Measurements from ENCODE around the gene RAB26. TPM values are rescaled to one million over a fixed set of nuclear protein-coding genes. Genes with fewer than 3 reads are reported as not detected.

The RAB26 gene
- total and polyA plus RNA-seq, 2 donors (not counting 3 experiments of a cell fraction or from before 2014, with no cell fraction given): 0.91 to 2.0 TPM

DNA sequence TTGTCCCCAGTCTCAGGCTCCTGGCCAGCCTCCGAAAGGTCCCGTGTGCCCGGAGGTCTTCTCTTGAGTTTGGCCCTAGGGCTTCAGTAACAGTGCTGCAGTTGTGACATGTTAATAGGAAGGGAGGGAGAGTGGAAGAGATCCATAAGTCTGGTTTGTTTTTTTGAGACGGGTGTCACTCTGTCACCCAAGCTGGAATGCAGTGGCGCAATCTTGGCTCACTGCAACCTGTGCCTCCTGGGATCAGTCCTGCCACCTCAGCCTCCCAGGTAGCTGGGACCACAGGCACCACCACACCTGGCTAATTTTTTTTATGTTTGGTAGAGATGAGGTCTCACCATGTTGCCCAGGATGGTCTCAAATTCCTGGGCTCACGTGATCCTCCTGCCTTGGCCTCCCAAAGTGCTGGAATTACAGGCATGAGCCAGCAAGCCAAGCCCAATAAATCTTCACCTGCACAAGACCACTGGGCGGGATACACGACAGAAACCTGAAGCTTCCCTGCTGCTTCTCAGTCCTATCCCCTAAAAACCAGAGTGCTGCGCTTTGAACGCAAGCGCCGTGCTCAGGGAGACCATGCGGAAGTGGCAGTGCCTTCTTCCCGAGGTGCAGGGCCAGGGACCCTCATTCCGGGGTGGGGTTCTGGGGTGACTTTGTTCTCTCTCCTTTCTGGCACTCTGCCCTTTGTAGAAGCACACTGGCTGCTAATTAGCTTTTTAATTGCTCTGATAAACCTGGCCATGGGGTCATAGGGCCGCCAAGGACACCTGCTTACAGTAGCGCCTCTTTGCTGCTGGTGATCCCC, 18.0 kb downstream of the RAB26 start:
- Histone ChIP-seq H3K4me3 (replicated peaks in 1 of 3; ENCODE audit: insufficient read depth in 1 of 3, low read depth in 1 of 3, low read length in 3 of 3) (no peak overlapping the region), H3K36me3 (ENCODE audit: control insufficient read depth in 2 of 2, extremely low read depth in 1 of 2, insufficient read depth in 2 of 2, low read length in 2 of 2) (peaks cover 5 to 29% of the 10 kb centered on the region in 2 experiments), H3K9me1 (replicated peaks; ENCODE audit: control insufficient read depth, extremely low read depth, insufficient read depth, low read length) (no peaks in the 10 kb centered on the region), H3K79me2 (ENCODE audit: control insufficient read depth, insufficient read depth, low read length) (peaks cover 59% of the 10 kb centered on the region), H2AFZ (ENCODE audit: low read depth, low read length) (no peak overlapping the region), H3K4me2 (ENCODE audit: insufficient read depth, low read length) (no peak overlapping the region), H3K4me1 (ENCODE audit: control insufficient read depth, extremely low read depth, insufficient read depth, low read length) (peaks cover 15% of the 10 kb centered on the region), H3K9ac (replicated peaks; ENCODE audit: extremely low read depth, insufficient read depth, low read length) (no peak overlapping the region), H3K27me3 (ENCODE audit: control insufficient read depth in 2 of 2, insufficient read depth in 2 of 2, low read length in 2 of 2) (no peaks in the 10 kb centered on the region), H3K9me3 (replicated peaks; ENCODE audit: control insufficient read depth, insufficient read depth, low read length) (no peaks in the 10 kb centered on the region), H3K27ac (ENCODE audit: insufficient read depth, low read depth, low read length) (no peak overlapping the region), H4K20me1 (replicated peaks; ENCODE audit: control insufficient read depth, extremely low read depth, insufficient read depth, low read length) (no peaks in the 10 kb centered on the region)
- DNase-seq (ENCODE audit: low read depth, low spot score) (no peak), FAIRE-seq (no peak)
- dilution Hi-C loops (cut with MboI; ENCODE audit: extremely low pct_ligation_motif_present, low sequenced_read_pairs) (loop anchor here (25.0 kb wide), 1 partner anchor 129 kb away; the partner anchor contains the start of genes NHERF2, NTHL1 and TSC2), intact Hi-C loops (cut with micrococcal nuclease) (no loop called here)
- TF ChIP-seq EZH2 (IDR thresholded peaks at IDR 0.05; ENCODE audit: borderline replicate concordance, low read depth, low read length, severe bottlenecking) (no peak), MYC (IDR thresholded peaks at IDR 0.05; ENCODE audit: low read depth, low read length) (no peak)
- POLR2A ChIA-PET: interaction anchor here (2.9 kb wide), 1 partner anchor 11 kb away, joined by 15 read pairs; the partner anchor contains the start of gene TRAF7
- BruUV-seq (replicated peaks): no TSS peak
- CTCF ChIA-PET: interaction anchor here (1.3 kb wide), 1 partner anchor 28 kb away, joined by 4 read pairs; no protein-coding TSS in a partner anchor

DNA sequence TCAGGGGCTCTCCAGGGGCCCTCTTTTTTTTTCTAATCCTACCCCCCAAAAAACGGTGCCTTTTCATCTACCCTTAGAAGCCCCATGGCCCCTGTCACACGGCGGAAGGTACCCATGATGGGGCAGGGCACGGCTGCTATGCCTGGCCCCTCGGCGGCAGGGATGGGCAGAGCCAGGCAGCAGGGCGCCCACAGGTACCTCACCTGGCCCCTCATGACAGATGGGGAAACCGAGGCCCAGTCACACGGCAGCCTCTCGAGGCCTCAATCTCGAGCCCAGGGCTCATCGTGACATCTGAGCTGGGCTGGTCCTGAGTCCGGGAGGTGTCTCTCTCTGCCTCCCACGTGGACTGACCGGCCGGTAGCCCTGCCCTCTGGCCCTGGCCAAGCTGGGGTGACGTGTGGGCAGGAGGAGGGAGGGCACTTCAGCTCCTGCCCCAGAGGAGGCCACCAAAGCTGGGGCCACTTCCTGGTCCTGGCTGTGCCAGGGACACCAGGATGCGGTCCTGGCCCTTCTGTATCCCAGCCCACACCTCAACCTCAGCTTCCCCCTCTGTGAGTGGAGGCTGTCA, 18.7 kb downstream of the RAB26 start:
- FAIRE-seq (no peak), DNase-seq (ENCODE audit: low read depth, low spot score) (no peak)
- H3K9me3 ChIP-seq (replicated peaks; ENCODE audit: control insufficient read depth, insufficient read depth, low read length): no peaks in the 10 kb centered on the region
- POLR2A ChIA-PET: interaction anchor here (2.9 kb wide), 1 partner anchor 12 kb away, joined by 15 read pairs; the partner anchor contains the start of gene TRAF7
- dilution Hi-C loops (cut with MboI; ENCODE audit: extremely low pct_ligation_motif_present, low sequenced_read_pairs): loop anchor here (25.0 kb wide), 1 partner anchor 130 kb away; the partner anchor contains the start of genes NHERF2, NTHL1 and TSC2
- peaks cover 59% of the 10 kb centered on the region for H3K79me2 ChIP-seq (ENCODE audit: control insufficient read depth, insufficient read depth, low read length)
- no peak overlapping the region for H3K4me2 ChIP-seq (ENCODE audit: insufficient read depth, low read length)
- H3K27me3 ChIP-seq (ENCODE audit: control insufficient read depth in 2 of 2, insufficient read depth in 2 of 2, low read length in 2 of 2): no peaks in the 10 kb centered on the region
- CTCF ChIA-PET: interaction anchor here (1.3 to 1.4 kb wide), 2 partner anchors 8 to 27 kb away, joined by 4 read pairs; no protein-coding TSS in a partner anchor
- intact Hi-C loops (cut with micrococcal nuclease): no loop called here
- no peak overlapping the region for H3K9ac ChIP-seq (replicated peaks; ENCODE audit: extremely low read depth, insufficient read depth, low read length)
- H3K4me1 ChIP-seq (ENCODE audit: control insufficient read depth, extremely low read depth, insufficient read depth, low read length): peaks cover 22% of the 10 kb centered on the region
- H3K27ac ChIP-seq (ENCODE audit: insufficient read depth, low read depth, low read length): no peak overlapping the region
- H3K4me3 ChIP-seq (replicated peaks in 1 of 3; ENCODE audit: insufficient read depth in 1 of 3, low read depth in 1 of 3, low read length in 3 of 3): no peak overlapping the region
- TF ChIP-seq, protein P1, sequence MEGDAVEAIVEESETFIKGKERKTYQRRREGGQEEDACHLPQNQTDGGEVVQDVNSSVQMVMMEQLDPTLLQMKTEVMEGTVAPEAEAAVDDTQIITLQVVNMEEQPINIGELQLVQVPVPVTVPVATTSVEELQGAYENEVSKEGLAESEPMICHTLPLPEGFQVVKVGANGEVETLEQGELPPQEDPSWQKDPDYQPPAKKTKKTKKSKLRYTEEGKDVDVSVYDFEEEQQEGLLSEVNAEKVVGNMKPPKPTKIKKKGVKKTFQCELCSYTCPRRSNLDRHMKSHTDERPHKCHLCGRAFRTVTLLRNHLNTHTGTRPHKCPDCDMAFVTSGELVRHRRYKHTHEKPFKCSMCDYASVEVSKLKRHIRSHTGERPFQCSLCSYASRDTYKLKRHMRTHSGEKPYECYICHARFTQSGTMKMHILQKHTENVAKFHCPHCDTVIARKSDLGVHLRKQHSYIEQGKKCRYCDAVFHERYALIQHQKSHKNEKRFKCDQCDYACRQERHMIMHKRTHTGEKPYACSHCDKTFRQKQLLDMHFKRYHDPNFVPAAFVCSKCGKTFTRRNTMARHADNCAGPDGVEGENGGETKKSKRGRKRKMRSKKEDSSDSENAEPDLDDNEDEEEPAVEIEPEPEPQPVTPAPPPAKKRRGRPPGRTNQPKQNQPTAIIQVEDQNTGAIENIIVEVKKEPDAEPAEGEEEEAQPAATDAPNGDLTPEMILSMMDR (IDR thresholded peaks at IDR 0.05; ENCODE audit: extremely low read depth in 1 of 2, insufficient read depth in 1 of 2, low read depth in 1 of 2, low read length in 2 of 2): no peak
- TF ChIP-seq JUN (IDR thresholded peaks at IDR 0.05; ENCODE audit: borderline replicate concordance, insufficient read depth, insufficient read length, low read depth) (no peak), POLR2A (IDR thresholded peaks at IDR 0.05; ENCODE audit: low read depth, low read length) (no peak), MYC (IDR thresholded peaks at IDR 0.05; ENCODE audit: low read depth, low read length) (no peak)
- TF ChIP-seq, protein P2, sequence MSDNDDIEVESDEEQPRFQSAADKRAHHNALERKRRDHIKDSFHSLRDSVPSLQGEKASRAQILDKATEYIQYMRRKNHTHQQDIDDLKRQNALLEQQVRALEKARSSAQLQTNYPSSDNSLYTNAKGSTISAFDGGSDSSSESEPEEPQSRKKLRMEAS (IDR thresholded peaks at IDR 0.05; ENCODE audit: insufficient read depth, insufficient read length): no peak
- no peak overlapping the region for H2AFZ ChIP-seq (ENCODE audit: low read depth, low read length)
- H3K36me3 ChIP-seq (ENCODE audit: control insufficient read depth in 2 of 2, extremely low read depth in 1 of 2, insufficient read depth in 2 of 2, low read length in 2 of 2): peaks cover 10 to 34% of the 10 kb centered on the region in 2 experiments
- BruUV-seq (replicated peaks): no TSS peak
- no peaks in the 10 kb centered on the region for H3K9me1 ChIP-seq (replicated peaks; ENCODE audit: control insufficient read depth, extremely low read depth, insufficient read depth, low read length)
- no peaks in the 10 kb centered on the region for H4K20me1 ChIP-seq (replicated peaks; ENCODE audit: control insufficient read depth, extremely low read depth, insufficient read depth, low read length)
